ENCODE results near the gene NUMB. TPM values are rescaled to one million over a fixed set of nuclear protein-coding genes. Genes with fewer than 3 reads are reported as not detected.

Gene NUMB
- total RNA-seq, 1 donor from 2014 or later = 54.8 TPM

- Mint-ChIP-seq H3K36me3 (ENCODE audit: low read depth) (peaks cover 36% of the 10 kb centered on the region), H3K4me1 (peaks cover under 1% of the 10 kb centered on the region), H3K27me3 (no peaks in the 10 kb centered on the region), H3K9me3 (no peaks in the 10 kb centered on the region), H3K4me3 (no peak overlapping the region), H3K27ac (no peak overlapping the region)
- intact Hi-C loops (cut with micrococcal nuclease) = no loop called here
- DNase-seq = no peak
Measured at GRCh38 chr14:73276836-73277235, 181.5 kb downstream of the NUMB start.

DNA sequence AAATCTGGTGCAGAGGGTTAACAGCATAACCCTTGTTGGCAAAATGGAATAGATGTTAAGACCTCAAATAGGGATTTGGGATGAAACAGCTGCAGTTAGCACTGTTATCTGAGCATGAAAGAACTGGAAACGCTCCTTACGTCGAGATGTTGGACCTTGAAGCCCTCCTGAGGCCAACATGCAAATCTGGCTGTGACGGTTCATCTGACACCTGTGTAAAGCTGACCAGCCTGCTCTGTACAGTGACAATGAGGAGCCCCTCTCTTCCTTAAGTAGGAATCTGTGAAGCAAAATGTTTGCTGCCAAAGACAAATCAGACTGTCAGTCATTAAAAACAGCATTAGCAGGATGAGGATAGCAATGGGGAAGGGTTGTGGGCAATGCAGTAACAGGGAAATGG is 184.5 kb downstream of the NUMB start:
- Mint-ChIP-seq H3K36me3 (ENCODE audit: low read depth) (peaks cover 27% of the 10 kb centered on the region), H3K4me1 (peaks cover 2% of the 10 kb centered on the region)

DNA sequence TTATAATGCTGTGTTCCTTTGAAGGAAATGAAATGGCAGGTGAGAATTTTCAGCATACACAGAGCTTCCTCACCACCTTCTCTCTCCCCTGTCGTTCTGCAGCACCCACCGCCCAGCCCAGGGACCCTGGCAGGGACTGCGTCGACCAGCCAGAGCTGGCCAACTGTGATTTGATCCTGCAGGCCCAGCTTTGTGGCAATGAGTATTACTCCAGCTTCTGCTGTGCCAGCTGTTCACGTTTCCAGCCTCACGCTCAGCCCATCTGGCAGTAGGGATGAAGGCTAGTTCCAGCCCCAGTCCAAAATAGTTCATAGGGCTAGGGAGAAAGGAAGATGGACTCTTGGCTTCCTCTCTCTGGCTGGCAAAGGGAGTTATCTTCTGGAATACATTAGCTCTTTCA is 186.0 kb downstream of the NUMB start:
- intact Hi-C loops (cut with micrococcal nuclease) = no loop called here
- Mint-ChIP-seq H3K36me3 (ENCODE audit: low read depth) (peaks cover 27% of the 10 kb centered on the region), H3K27me3 (peaks cover 12% of the 10 kb centered on the region), H3K27ac (no peak overlapping the region), H3K4me3 (no peak overlapping the region), H3K4me1 (peaks cover 2% of the 10 kb centered on the region), H3K9me3 (no peaks in the 10 kb centered on the region)
- DNase-seq = no peak

More for the DNA sequence above, 184.5 kb downstream of the NUMB start:
- Mint-ChIP-seq H3K9me3 (no peaks in the 10 kb centered on the region), H3K27me3 (peaks cover 12% of the 10 kb centered on the region), H3K4me3 (no peak overlapping the region), H3K27ac (no peak overlapping the region)
- intact Hi-C loops (cut with micrococcal nuclease) = no loop called here
- no peak for DNase-seq

GRCh38 chr14:73269729-73270531 is 188.4 kb downstream of the NUMB start:
- H3K27me3 Mint-ChIP-seq = peaks cover 12% of the 10 kb centered on the region
- intact Hi-C loops (cut with micrococcal nuclease) = no loop called here
- no peak for DNase-seq
- H3K9me3 Mint-ChIP-seq = no peaks in the 10 kb centered on the region
- H3K36me3 Mint-ChIP-seq (ENCODE audit: low read depth) = peaks cover 11% of the 10 kb centered on the region
- peak overlapping the region; percentile 46 for H3K4me3 Mint-ChIP-seq
- peaks cover 2% of the 10 kb centered on the region for H3K4me1 Mint-ChIP-seq
- H3K27ac Mint-ChIP-seq = no peak overlapping the region

GRCh38 chr14:73267474-73267873 is 190.9 kb downstream of the NUMB start:
- H3K27ac Mint-ChIP-seq = no peak overlapping the region
- H3K9me3 Mint-ChIP-seq = no peaks in the 10 kb centered on the region
- no peak for DNase-seq
- intact Hi-C loops (cut with micrococcal nuclease) = no loop called here
- H3K4me1 Mint-ChIP-seq = peaks cover 2% of the 10 kb centered on the region
- H3K4me3 Mint-ChIP-seq = no peak overlapping the region
- peaks cover 12% of the 10 kb centered on the region for H3K27me3 Mint-ChIP-seq
- peaks cover 3% of the 10 kb centered on the region for H3K36me3 Mint-ChIP-seq (ENCODE audit: low read depth)

DNA sequence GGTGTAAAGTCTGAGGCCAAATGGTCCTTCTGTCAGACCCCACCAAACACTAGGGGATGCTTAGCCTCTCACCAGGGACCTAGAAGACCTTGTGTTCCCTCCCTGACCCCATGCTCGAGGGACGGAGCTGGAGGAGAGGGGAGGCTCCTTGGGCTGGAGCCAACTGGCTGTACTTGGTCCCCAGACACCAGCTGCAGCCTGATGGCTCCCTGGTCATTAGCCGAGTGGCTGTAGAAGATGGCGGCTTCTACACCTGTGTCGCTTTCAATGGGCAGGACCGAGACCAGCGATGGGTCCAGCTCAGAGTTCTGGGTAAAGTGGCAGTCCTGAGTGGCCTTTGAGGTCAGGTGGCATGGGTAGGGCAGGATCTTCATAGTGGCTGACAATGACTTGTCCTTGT is 192.0 kb downstream of the NUMB start:
- Mint-ChIP-seq H3K9me3 (no peaks in the 10 kb centered on the region), H3K27me3 (peaks cover 12% of the 10 kb centered on the region), H3K27ac (no peak overlapping the region), H3K4me1 (peaks cover 2% of the 10 kb centered on the region), H3K36me3 (ENCODE audit: low read depth) (no peaks in the 10 kb centered on the region), H3K4me3 (no peak overlapping the region)
- no peak for DNase-seq
- intact Hi-C loops (cut with micrococcal nuclease) = no loop called here

DNA sequence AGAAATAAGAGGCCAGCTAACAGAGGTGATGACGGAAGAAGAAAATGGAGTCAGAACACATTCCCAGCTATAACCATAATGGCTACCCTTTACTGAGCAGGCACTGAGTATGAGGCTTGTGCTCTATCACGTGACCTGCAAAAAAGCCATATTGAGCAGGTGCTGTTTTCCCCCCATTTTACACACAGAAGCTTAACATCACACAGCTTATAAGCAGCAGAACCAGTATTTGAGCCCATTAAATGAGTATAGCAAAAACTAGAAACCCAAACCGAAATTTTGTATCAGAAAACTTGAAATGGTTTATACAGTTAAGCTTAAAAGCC is 192.7 kb downstream of the NUMB start:
- intact Hi-C loops (cut with micrococcal nuclease) = no loop called here
- Mint-ChIP-seq H3K4me1 (peaks cover 2% of the 10 kb centered on the region), H3K27me3 (peaks cover 7% of the 10 kb centered on the region), H3K27ac (no peak overlapping the region), H3K4me3 (no peak overlapping the region), H3K9me3 (no peaks in the 10 kb centered on the region), H3K36me3 (ENCODE audit: low read depth) (no peaks in the 10 kb centered on the region)
- DNase-seq = no peak

DNA sequence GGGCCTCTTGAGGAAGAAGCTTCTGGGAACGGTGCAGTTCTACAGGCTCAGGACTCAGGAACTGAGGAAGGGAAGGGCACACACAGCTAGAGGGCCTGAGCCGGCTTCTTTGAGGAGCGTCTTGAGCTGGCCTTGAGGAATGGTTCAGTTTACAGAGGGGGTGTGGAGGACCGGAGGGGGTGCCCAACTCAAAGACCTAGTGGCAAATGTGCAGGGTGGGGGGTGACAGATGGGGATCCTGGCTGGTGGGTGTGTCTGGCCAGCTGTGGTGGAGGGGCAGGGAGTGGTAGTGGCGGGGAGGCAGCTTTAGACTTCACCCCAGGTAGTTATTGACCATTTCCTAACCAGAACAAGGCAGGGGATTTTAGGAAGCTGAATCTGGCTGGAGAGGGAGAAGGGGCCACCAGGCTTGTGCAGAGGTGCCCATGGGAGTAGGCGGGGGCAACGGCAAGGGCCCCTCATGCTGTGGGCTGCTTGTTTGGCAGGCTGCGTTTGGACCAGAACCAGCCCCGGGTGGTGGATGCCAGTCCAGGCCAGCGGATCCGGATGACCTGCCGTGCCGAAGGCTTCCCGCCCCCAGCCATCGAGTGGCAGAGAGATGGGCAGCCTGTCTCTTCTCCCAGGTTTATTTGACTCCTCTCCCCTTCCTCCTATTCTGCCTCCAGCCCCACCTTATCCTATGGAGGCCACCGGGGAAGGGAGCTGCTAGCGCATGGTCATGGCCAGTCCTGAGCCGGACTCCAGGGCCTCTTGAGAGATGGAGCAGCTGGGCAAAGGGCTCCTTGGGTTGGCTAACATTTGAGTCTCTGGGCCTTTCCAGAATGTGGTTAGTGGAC is 193.2 kb downstream of the NUMB start:
- Mint-ChIP-seq H3K27ac (no peak overlapping the region), H3K4me1 (no peaks in the 10 kb centered on the region), H3K9me3 (no peaks in the 10 kb centered on the region)

DNA sequence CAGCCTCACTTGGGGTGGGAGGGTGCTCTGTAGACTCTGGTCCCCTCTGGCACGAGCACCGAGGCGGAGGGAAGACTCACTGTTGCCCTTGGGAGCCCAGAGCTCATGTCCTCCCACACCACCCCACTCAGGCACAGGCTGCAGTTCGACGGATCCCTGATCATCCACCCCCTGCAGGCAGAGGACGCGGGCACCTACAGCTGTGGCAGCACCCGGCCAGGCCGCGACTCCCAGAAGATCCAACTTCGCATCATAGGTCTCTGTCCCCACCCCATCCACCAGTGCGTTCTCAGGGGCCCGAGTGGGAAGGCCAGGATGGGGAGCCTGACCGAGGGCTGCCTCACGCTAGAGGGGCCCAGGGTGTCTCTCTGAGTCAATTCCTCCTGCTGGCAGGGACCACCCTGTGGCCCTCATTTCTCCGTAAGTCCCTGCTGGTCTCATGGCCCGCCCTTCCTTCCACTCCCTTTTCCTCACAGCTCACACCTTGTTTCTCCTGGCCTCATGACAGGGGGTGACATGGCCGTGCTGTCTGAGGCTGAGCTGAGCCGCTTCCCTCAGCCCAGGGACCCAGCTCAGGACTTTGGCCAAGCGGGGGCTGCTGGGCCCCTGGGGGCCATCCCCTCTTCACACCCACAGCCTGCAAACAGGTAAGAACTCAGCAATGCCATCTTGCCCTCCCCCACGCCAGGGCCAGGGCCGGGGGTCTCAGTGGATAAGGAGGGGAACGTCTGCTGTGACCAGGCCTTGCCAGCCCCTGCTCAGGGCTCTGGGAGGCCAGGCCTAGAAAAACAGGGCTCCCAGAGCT is 194.1 kb downstream of the NUMB start:
- Mint-ChIP-seq H3K9me3 (no peaks in the 10 kb centered on the region), H3K27ac (no peak overlapping the region), H3K4me1 (no peaks in the 10 kb centered on the region), H3K4me3 (no peak overlapping the region), H3K27me3 (peaks cover 2% of the 10 kb centered on the region), H3K36me3 (ENCODE audit: low read depth) (no peaks in the 10 kb centered on the region)
- DNase-seq = no peak
- intact Hi-C loops (cut with micrococcal nuclease) = no loop called here

More for the DNA sequence above, 193.2 kb downstream of the NUMB start:
- Mint-ChIP-seq H3K36me3 (ENCODE audit: low read depth) (no peaks in the 10 kb centered on the region), H3K27me3 (peaks cover 2% of the 10 kb centered on the region), H3K4me3 (no peak overlapping the region)
- intact Hi-C loops (cut with micrococcal nuclease) = no loop called here
- no peak for DNase-seq

- no peak overlapping the region for H3K27ac Mint-ChIP-seq
- no peaks in the 10 kb centered on the region for H3K4me1 Mint-ChIP-seq
- no peak overlapping the region for H3K4me3 Mint-ChIP-seq
- DNase-seq = no peak
- no peaks in the 10 kb centered on the region for H3K27me3 Mint-ChIP-seq
- intact Hi-C loops (cut with micrococcal nuclease) = no loop called here
- no peaks in the 10 kb centered on the region for H3K9me3 Mint-ChIP-seq
- no peaks in the 10 kb centered on the region for H3K36me3 Mint-ChIP-seq (ENCODE audit: low read depth)
Measured at GRCh38 chr14:73263606-73264005, 194.7 kb downstream of the NUMB start.

DNA sequence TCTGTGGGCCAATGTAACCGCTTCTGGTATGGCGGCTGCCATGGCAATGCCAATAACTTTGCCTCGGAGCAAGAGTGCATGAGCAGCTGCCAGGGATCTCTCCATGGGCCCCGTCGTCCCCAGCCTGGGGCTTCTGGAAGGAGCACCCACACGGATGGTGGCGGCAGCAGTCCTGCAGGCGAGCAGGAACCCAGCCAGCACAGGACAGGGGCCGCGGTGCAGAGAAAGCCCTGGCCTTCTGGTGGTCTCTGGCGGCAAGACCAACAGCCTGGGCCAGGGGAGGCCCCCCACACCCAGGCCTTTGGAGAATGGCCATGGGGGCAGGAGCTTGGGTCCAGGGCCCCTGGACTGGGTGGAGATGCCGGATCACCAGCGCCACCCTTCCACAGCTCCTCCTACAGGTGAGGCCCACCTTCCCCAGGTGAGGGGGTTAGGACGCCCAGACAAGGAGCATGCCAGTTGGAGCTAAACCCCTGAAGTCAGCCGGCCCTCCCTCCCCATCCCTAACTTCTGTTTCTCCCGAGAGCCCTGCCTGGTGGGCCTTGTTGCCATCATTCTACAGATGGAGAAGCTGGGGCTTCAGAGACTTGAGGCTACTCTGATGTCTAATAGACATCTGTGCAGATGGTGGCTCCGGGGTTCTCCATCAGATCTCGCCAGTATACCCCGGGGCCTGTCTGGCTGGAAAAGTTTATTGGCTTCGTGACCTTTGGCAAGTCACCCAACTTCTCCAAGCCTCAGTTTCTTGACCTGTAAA is 195.7 kb downstream of the NUMB start:
- no peaks in the 10 kb centered on the region for H3K36me3 Mint-ChIP-seq (ENCODE audit: low read depth)
- no peak overlapping the region for H3K27ac Mint-ChIP-seq
- DNase-seq = no peak
- no peaks in the 10 kb centered on the region for H3K9me3 Mint-ChIP-seq
- H3K4me1 Mint-ChIP-seq = peaks cover 4% of the 10 kb centered on the region
- no peak overlapping the region for H3K4me3 Mint-ChIP-seq
- peaks cover 2% of the 10 kb centered on the region for H3K27me3 Mint-ChIP-seq
- intact Hi-C loops (cut with micrococcal nuclease) = no loop called here

- no peak overlapping the region for H3K27ac Mint-ChIP-seq
Measured at GRCh38 chr14:73261520-73262426, 196.6 kb downstream of the NUMB start.

More at GRCh38 chr14:73261520-73262426, 196.6 kb downstream of the NUMB start:
- no peak overlapping the region for H3K4me3 Mint-ChIP-seq
- no peaks in the 10 kb centered on the region for H3K36me3 Mint-ChIP-seq (ENCODE audit: low read depth)
- intact Hi-C loops (cut with micrococcal nuclease) = no loop called here
- peaks cover 2% of the 10 kb centered on the region for H3K27me3 Mint-ChIP-seq
- no peaks in the 10 kb centered on the region for H3K9me3 Mint-ChIP-seq
- H3K4me1 Mint-ChIP-seq = peaks cover 4% of the 10 kb centered on the region
- no peak for DNase-seq
